HG03045 (cell line): Measurements from ENCODE around the gene GNA14.

Experiments used
- ATAC-seq: cut with Tn5 transposase; IDR thresholded peaks from one replicate; pipeline ENCODE4 v1.9.1; 2021; ENCODE audit warnings: mild to moderate bottlenecking, moderate library complexity; ENCODE audit not compliant: unreplicated experiment

Gene GNA14

GRCh38 chr9:77543131-77543822 lies 104.8 kb downstream of the GNA14 start:
- ATAC-seq: no peak

DNA sequence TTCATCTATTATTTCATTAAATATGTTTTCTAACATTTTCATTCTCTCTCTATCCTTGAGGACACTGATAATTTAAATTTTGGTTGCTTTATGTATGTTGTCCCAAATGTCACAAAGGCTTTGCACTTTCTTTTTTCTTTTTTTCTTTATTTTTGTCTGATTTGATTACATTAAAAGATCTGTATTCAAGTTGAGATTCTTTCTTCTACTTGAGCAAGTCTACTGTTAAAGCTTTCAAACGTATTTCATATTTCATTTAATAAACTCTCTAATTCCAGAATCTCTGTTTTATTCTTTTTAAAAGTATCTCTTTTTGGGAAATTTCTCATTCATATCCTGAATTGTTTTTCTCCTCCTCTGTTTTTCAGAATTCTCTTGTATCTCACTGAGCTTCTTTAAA lies 106.5 kb downstream of the GNA14 start:
- ATAC-seq: no peak

GRCh38 chr9:77541055-77541454 lies 107.1 kb downstream of the GNA14 start:
- ATAC-seq: no peak

DNA sequence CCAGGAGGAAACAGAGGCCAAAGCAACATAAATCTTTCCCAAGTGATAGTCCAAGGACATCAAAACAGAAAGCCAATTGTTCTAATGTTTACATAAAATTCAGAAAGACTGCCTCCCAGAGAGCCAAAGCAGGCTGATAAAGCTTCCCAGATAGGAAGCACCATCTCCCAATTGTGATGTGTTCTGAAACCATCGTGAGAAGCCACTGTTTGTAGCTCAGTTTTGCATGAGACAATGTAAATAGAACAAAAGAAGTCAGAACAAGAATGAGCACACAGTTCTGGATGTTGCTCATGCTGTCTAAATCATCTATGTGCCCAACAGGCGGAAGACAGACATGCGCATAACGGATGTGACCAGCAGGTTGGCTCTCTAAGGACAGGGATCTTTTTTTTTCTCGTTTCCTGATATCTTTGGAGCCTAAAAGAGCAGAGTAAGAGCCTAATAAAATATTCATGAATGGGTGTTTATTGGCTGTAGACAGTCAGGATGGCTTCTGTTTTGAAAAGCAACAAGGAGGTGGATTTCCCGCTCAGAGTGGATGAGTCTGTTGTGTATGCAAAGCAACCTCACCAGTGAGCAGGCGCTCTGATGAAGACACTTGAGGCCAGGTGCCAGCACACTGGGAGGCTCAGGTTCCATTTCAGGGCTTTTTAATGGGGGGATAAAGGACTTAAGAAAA lies 113.6 kb downstream of the GNA14 start:
- ATAC-seq: no peak

DNA sequence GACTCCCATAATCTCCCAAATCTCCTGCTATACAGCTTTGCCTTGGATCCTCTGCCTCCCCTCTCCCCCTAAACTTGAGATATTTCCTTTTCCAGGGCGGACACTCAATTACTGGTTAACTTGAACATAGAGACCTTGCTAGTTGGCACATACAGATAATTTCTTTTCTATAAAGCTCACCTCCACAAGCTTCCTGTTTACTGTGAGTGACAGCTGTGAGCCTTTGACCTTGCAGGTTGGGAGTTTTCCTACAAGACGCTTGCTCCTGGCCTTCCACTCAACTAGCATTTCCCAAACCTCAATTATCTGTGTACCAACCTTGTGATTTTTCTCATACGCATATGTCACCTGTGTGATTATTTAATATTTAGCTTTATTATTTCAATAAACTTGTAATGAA lies 114.5 kb downstream of the GNA14 start:
- no peak for ATAC-seq

DNA sequence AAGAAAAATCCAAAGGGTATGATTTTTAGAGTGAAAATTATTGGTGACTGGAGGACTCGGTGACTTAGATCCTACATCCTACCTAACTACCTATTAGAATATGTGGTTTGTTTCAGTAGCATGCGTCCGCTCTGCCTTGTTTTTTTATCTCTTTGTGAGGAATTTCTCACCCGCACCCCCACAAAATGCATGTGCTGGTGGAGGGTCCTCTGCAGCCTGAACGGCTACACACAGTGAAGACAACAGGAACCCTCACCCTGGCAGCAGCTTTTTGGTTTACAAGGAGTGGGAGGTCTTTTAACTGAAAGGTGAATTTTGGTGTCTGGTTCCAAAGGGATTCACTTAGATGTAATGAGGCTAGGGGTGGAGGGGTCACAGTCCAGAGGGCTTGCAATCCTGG lies 115.5 kb downstream of the GNA14 start:
- no peak for ATAC-seq

DNA sequence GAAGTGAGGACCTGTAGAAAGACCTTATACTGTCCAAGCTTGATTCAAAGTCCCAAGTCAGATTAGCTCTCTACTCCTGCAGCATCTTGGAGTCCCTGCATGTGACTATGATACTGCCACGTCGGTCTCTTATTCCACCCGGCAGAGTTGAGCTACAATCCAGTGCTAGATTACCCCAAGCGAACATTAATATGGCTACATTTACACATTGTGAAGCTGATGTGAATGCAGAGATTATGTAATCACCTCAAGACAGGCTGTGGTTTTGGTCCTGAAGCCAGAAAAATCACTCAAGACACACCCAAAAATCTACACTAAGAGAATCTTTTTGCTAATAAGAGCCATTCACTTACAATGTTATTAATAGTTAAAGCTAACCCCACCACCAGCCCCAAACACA lies 116.7 kb downstream of the GNA14 start:
- no peak for ATAC-seq

DNA sequence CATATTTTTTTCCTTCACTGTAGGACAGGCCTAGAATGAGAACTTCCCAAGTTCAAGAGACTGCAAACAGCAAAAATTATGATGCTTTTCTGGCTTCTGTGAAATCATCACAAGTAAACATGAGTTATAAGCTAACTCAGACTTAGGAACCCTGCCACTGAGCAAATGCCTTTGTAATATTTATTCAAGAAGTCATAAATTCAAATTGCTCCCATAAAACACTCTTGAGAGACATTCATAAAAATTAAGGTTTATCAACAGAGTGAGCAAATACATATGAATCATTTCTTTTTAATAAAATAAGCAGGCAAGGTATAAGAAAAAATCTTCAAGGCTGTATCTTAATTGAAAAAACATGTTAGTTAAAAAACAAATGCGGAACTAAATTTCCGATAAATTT lies 124.2 kb downstream of the GNA14 start:
- ATAC-seq: no peak

- ATAC-seq: no peak
These were observed 127.0 kb downstream of the GNA14 start for GRCh38 chr9:77521091-77521490.

DNA sequence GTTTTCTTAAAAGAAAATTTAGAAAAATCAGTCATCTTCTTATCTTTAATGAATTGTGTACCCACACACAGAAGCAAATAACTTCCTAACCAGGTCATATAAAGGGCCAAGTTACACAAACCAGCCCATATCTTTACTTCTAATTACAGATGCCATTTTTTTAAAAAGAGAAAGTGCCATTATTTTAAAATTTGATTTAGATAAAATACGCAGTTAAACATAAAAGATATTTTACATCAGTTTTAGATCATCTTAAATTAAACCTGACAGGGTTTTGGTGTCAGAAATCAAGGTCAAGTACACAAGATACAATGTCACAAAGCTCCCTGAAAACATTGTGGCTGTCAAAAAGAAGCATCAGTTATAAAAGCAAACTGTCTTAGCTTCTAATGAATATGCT lies 129.4 kb downstream of the GNA14 start:
- no peak for ATAC-seq

DNA sequence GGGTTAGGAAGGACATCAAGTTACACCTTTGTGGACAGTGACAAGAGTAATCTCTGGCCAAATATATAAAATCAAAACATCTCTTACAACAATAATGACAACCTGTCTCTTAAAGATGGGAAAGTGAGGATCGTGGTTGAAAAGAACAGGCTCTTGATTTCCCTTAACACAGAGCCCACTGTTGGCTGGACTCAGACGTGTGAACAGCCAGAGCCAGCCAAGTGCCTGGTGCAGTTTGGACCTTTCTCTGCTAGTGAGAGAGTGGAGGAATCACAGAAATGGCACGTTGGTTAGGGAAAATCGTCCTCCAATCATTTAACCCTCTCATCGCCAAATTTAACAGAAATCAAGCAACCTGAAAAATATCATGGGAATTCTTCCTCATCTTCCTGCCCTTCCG lies 131.3 kb downstream of the GNA14 start:
- no peak for ATAC-seq

DNA sequence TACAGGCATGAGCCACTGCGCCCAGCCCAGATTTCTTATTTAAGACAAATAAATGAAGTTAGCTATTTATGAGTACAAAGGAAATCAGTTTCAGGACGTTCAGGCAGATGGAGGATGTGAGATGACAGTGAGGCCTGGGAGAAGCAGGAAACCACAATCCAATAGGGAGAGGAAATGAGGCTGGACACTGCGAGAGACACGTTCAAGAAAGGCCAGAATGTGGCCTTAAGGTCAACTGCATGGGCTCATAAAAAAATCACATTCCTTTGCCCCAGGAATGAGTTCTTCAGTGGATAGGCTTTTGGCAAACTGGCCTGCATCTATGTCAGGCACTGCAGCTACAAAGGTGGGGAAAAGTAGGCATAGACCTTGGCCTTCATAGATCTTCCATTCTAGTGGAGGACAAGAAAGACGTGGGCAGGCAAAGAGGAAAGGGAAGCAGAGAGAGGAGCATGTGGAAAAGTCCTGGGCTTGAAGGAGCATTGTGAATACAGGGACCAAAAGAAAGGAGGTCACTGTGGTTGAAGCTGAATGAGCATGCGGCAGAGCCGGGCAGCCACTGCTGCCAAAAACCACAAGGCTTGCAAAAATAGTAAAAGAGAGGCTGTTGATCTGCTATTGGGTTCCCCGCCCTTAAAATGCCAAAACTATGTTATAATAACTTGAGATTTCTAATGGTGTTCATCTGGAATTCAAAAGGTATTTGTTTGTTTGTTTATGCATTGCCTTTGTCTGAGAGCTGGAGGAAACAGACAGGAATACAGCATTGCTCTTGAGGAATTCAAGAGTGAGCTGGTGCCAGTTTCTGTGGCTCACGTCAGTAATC lies 133.0 kb downstream of the GNA14 start:
- no peak for ATAC-seq

GRCh38 chr9:77513457-77513856 lies 134.7 kb downstream of the GNA14 start:
- no peak for ATAC-seq

- no peak for ATAC-seq
These were observed 135.2 kb downstream of the GNA14 start for GRCh38 chr9:77512876-77513275.

DNA sequence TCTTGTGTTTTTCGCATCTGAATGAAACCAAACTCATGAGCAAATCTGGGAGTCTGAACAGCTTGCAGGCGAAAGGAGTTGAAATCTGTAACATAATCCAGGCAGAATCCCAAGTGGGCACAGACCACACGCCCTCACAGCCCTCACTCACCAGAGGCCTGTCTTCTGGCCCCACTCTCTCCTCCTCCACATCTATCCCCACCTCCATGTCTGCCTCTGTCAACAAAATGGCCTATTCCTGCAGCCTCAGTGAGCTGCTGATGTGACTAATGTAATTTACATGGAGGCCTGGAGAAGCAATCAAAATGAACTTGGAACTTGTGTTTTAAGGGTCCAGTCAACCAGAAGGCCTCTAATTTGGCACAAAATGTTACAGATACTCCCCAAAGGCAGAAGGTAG lies 136.6 kb downstream of the GNA14 start:
- no peak for ATAC-seq

GRCh38 chr9:77510666-77511065 lies 137.5 kb downstream of the GNA14 start:
- ATAC-seq: no peak

GRCh38 chr9:77508396-77508795 lies 139.7 kb downstream of the GNA14 start:
- no peak for ATAC-seq

GRCh38 chr9:77507212-77507961 lies 140.7 kb downstream of the GNA14 start:
- ATAC-seq: no peak

DNA sequence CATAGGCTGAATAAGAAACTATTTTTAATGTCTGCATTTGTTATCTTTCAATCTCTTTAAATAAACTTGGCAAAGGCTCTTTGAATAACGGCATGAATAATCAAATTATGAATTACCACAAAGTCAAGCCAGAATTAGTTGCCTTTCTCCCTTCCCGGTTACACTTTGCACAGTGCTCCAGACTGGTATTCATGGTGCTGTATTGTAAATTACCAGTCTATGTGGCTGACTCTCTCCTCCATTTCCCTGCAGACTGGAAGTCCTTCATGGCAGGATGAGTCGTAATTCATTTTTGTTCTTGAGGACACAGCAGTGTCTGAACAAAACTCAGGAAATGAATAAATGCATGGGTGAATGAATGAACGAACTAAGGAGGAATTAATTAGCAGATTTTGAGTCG lies 142.9 kb downstream of the GNA14 start:
- ATAC-seq: no peak

DNA sequence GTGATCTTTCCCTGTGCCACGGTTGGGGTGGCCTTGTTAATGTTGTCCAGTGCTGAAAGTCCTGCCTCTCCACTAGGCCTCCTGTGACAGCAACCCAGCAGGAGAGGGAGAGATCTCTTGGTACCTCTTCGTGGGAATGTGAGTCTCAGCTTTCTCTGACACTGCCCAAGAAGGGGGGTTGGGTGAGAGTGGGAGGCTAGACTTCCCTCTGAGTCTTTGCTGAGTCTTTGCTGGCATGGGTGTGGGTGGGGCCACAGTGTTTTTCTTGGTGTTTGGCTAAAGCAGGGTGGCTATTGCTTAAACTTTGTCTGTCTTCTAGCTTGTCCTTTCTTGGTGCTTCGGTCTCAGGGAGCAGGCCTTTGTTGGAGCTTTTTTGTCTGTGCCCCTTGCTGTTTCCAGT lies 145.6 kb downstream of the GNA14 start:
- ATAC-seq: no peak

DNA sequence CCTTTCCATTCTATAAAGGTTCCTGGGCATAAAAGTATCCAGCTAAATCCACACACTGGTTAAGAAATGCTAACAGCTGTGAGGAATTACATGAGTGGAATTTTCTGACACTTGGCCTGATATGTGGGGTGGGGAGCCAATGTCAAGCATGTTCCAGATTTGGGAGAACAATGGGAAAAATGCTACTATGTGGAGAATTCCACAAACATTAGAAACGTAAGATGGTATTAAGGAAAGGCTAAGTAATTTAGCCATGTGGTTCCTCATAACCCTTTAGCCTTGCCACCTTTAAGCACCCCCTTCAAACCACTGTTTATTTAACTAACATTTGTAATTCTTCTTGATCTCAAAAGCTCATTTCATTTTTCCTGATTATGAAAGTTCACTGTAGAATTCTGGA lies 149.2 kb downstream of the GNA14 start:
- ATAC-seq: no peak
